Measurements from ENCODE around the gene EPAS1. TPM values are rescaled to one million over a fixed set of nuclear protein-coding genes. Genes with fewer than 3 reads are reported as not detected.

EPAS1 gene
- total and polyA plus RNA-seq, 9 of the 15 experiments (the other 6 are each of a cell fraction or from before 2014, with no cell fraction given) = 0.25 to 11.2 (median 4.1) TPM

DNA sequence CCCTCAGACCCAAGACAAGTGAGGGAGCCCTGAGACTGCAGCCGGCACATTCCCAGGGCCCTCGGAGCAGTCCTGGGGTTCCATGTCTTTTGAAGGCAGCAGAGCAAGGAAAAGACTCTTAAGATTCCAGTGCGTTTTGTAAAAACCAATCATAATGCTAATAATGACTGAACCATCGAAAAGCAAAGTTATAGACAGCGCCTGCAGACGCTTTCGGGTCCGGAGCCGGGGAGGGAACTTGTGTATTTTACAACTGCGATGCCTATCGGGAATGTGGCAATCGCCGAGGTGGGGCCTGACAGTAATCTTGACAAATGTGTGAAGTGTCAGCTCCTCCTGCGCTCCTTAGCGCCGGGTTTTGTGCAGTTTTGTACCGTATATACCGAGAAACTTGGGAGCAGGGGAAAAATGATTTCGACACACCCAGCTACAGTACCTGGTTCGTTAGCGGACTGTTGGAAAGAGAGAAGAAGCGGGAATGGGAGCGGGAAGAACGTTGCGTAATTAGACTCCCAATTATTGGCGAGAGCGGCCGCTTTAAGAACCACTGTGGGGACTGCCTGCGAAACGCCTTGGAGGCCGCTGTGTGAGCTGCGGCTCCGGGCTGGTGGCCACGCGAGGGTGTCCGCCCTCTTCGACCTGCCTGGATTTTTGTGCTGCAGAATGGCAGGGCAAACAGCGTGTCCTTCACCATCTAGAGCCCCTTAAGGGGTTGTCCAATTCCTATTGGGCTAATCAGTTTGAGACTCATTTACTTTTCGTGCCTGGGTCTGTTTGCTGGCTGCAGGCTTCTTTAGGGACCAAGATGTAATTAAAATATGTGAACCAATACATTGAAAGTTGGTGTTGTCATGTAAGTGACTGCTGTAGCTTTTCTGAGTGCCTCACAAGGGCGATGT is 2.4 kb downstream of the EPAS1 start (continued):
- TF ChIP-seq STAT6 (CRISPR knock-in tag; IDR thresholded peaks at IDR 0.05) (no peak), PRPF4 (IDR thresholded peaks at IDR 0.05; ENCODE audit: insufficient read depth, low read depth, low read length, poor library complexity, severe bottlenecking) (no peak), DIDO1 (tag; IDR thresholded peaks at IDR 0.05; ENCODE audit: low read depth) (no peak), L3MBTL2 (IDR thresholded peaks at IDR 0.05) (peak; percentile 87), PHF8 (IDR thresholded peaks at IDR 0.05; ENCODE audit: borderline replicate concordance, low read length) (peak; percentile 4; the same call in 1 of the 2 replicates), ZKSCAN8 (CRISPR knock-in tag; IDR thresholded peaks at IDR 0.05) (no peak), BACH1 (tag; IDR thresholded peaks at IDR 0.05) (peak; percentile 46; the same call in 1 of the 2 replicates), SAP30 (IDR thresholded peaks at IDR 0.05; ENCODE audit: borderline replicate concordance, insufficient read depth, low read depth, low read length, poor library complexity, severe bottlenecking) (peak; percentile 31), KLF13 (tag; IDR thresholded peaks at IDR 0.05; ENCODE audit: borderline replicate concordance, low read depth) (0 out of 2 replicates have a peak, but pooled peaks have one; percentile 15), ARNT (IDR thresholded peaks at IDR 0.05) (no peak), STAT5B (CRISPR knock-in tag; IDR thresholded peaks at IDR 0.05) (no peak), ZNF699 (CRISPR knock-in tag; IDR thresholded peaks at IDR 0.05; ENCODE audit: insufficient replicate concordance) (no peak), VEZF1 (CRISPR knock-in tag; IDR thresholded peaks at IDR 0.05) (peak; percentile 33; the same call in 1 of the 2 replicates), RAD21 (CRISPR knock-in tag; conservative IDR thresholded peaks at IDR 0.05 in 1 of 2, IDR thresholded peaks at IDR 0.05 in 1 of 2) (peak; percentile 44 to 56), YY1 (IDR thresholded peaks at IDR 0.05; ENCODE audit: borderline replicate concordance in 1 of 3, control insufficient read depth in 1 of 3, extremely low read depth in 1 of 3, insufficient read depth in 3 of 3, insufficient read length in 1 of 3, insufficient replicate concordance in 2 of 3, low read depth in 1 of 3, low read length in 2 of 3) (no peak), ETV1 (tag; conservative IDR thresholded peaks at IDR 0.05; ENCODE audit: low read depth) (0 out of 2 replicates have a peak, but pooled peaks have one; percentile 22), GTF2E2 (tag; IDR thresholded peaks at IDR 0.05) (0 out of 2 replicates have a peak, but pooled peaks have one; percentile 12), ELF4 (CRISPR knock-in tag; IDR thresholded peaks at IDR 0.05) (no peak), RCOR1 (IDR thresholded peaks at IDR 0.05; ENCODE audit: borderline replicate concordance in 1 of 2, low read depth in 2 of 2, low read length in 2 of 2) (peak in 1 of 2 experiments; percentile 57; a peak in 1 of 4 replicates)
- TF ChIP-seq, protein P1, sequence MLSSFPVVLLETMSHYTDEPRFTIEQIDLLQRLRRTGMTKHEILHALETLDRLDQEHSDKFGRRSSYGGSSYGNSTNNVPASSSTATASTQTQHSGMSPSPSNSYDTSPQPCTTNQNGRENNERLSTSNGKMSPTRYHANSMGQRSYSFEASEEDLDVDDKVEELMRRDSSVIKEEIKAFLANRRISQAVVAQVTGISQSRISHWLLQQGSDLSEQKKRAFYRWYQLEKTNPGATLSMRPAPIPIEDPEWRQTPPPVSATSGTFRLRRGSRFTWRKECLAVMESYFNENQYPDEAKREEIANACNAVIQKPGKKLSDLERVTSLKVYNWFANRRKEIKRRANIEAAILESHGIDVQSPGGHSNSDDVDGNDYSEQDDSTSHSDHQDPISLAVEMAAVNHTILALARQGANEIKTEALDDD (IDR thresholded peaks at IDR 0.05) = peak; percentile 63
